ENCODE measurements around the gene CLPX.
A peak's percentile ranks its signal among the peaks of the same experiment; 100 is the strongest.
"Not testable (repeated sequence)": the region's sequence is repeated elsewhere in the genome, so short reads cannot be mapped to it uniquely, and the experiment has no call there.

The CLPX gene

GRCh38 chr15:65206750-65207149 lies 21.6 kb upstream of the CLPX start:
- no peak for DNase-seq

GRCh38 chr15:65204931-65205660 lies 20.0 kb upstream of the CLPX start:
- no peak for DNase-seq

GRCh38 chr15:65204236-65204930 lies 19.2 kb upstream of the CLPX start:
- no peak for DNase-seq

- no peak for DNase-seq
Measured at GRCh38 chr15:65201918-65202317, 16.8 kb upstream of the CLPX start.

DNA sequence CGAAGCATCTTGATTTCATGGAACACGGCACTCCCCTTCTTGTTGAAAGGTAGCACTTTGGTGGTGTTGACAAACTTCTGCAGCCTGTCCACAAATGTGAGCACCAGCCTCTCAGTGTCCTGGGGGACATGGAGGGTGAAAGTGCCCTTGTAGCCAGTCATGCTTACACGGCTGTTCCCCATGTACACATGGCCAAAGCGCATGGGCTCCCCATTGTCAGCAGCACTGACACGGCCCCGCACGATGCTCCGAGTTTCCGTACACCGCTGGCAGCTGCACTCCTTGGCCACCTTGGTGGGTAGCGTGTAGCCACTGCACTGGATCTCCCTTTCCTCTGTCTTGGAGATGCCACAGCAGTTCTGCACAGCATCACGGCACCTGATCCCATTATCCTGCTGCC lies 13.4 kb upstream of the CLPX start:
- DNase-seq = no peak

DNA sequence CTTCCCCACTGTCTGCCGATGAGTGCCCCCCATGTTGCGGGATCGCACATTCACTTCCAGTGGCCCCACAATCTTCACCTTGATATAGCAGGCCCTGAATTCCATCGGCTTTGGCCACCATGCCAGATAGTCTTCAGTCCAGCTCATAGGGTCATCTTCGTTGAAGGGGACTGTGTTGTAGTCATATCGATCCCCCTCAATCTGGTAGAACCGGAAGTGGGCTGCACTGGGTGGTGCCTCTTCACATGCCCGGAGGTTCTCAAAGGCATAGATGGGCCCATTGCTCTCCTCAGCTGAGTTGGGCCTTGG lies 12.1 kb upstream of the CLPX start:
- DNase-seq = no peak

DNA sequence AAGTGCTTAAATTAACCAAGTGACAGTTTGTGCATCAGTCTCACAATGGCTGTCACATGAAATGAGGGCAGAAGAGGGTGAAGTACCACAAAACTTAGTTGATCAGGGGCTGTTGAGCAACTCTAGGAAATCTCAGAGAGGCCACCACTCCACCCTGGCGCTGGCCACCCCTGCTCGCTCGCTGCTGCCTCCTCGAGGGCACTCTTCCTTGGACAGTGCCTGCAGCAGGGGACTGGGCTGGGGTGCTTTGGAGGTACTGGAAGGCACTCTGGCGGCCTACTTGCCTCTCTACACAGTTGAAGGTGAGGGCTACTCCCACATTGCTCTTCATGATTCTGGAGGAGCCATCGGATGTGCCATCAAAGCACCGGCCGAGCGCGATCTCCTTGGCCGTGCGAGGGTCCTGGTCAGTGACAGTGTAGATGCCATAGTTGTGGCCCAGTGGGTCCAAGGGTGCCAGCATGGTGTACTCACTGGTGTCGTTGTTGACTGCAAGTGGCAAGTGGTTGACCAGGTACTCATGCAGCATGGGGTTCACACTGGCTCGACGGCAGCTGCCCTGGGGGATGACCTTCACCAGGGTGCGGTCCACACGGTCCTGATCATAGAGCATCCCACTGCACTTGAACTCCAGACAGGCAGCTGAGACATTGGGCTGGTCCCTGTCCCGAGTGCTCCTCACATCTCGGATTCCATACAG lies 11.6 kb upstream of the CLPX start:
- DNase-seq = no peak

- no peak for DNase-seq
Measured at GRCh38 chr15:65195548-65195923, 10.4 kb upstream of the CLPX start.

- peak in 2 of 58 donors; percentile 1 to 4 for DNase-seq
Measured at GRCh38 chr15:65194826-65195547, 9.8 kb upstream of the CLPX start.

GRCh38 chr15:65192016-65192415 lies 6.9 kb upstream of the CLPX start:
- no peak for DNase-seq

GRCh38 chr15:65189102-65189740 lies 4.1 kb upstream of the CLPX start:
- peak in 13 of 58 donors; percentile 2 to 41 (median 15) for DNase-seq

- DNase-seq = not testable (repeated sequence)
Measured at GRCh38 chr15:65188472-65188871, 3.3 kb upstream of the CLPX start.

GRCh38 chr15:65184305-65184867 lies 756 bp downstream of the CLPX start:
- peak in 31 of 58 donors; percentile 8 to 68 (median 43) for DNase-seq

GRCh38 chr15:65183865-65184159 lies 1.3 kb downstream of the CLPX start:
- DNase-seq = no peak

DNA sequence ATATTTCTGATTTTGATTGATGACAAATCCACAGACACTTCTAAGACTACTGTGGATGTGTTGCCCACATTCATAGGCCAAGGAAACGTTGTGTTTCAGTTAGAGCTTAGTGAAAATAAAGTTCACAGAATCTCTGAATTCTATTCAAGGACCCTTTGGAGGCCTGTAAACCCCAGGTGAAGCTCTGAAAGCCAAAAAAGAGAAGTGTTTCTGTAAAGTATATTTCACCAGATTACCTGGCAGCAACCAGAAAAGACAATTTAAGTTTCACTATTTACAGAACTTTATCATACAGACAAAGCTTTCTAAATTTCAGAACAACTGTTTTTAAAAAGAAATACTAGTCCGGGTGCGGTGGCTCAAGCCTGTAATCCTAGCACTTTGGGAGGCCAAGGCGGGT lies 2.6 kb downstream of the CLPX start:
- DNase-seq = no peak

DNA sequence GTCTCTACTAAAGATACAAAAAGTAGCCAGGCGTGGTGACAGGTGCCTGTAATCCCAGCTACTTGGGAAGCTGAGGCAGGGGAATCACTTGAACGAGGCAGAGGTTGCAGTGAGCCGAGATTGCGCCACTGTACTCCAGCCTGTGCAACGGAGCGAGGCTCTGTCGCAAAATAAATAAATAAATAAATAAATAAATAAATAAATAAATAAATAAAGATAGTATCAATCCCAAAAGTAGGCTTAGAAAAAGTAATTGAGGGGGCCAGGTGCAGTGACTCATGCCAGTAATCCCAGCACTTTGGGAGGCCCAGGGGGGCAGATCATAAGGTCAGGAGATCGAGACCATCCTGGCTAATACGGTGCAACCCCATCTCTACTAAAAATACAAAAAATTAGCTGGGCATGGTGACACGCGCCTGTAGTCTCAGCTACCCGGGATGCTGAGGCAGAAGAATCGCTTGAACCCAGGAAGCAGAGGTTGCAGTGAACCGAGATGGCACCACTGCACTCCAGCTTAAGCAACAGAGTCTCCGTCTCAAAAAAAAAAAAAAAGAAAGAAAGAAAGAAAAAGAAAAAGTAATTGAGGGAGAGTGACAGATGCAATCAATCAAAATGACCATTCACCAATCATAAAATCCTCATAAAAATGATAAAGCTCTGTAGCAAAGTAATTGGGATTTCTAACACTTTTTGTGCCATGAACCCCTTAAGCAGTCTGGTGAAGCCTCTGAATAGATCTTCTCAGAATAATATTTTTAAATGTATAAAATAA lies 3.4 kb downstream of the CLPX start:
- not testable (repeated sequence) for DNase-seq

- no peak for DNase-seq
Measured at GRCh38 chr15:65180167-65180566, 5.0 kb downstream of the CLPX start.

GRCh38 chr15:65177901-65178300 lies 7.2 kb downstream of the CLPX start:
- no peak for DNase-seq

- no peak for DNase-seq
Measured at GRCh38 chr15:65176056-65176455, 9.1 kb downstream of the CLPX start.

- no peak for DNase-seq
Measured at GRCh38 chr15:65175511-65175910, 9.6 kb downstream of the CLPX start.

DNA sequence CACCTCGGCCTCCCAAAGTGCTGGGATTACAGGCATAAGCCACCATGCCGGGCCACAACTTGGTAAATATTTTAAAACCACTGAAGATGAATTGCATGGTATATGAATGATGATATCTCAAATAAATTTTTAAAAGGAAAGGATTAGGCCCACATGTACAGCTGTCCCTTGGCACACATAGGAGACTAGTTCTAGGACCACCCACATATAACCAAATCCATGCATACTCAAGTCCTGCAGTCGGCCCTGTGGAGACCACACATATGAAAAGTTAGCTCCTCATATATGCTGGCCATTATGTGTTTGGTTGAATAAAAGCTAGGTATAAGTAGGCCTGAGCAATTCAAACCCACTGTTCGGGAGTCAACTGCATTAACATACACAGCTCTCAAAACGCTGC lies 10.6 kb downstream of the CLPX start:
- no peak for DNase-seq
